Neural progenitor cell (in vitro differentiated cells): Measurements from ENCODE around the gene ADAD1. TPM values are rescaled to one million over a fixed set of nuclear protein-coding genes. Genes with fewer than 3 reads are reported as not detected.
A peak's percentile ranks its signal among the peaks of the same experiment; 100 is the strongest.

Experiments
- DNase-seq: peaks from one replicate; pipeline ENCODE4 v3.0.0-alpha.2; 2016; ENCODE audit warnings: low spot score
- H2AFZ ChIP-seq: fragments of 200-600 bp; sonication (generic); replicated peaks from 2 replicates; pipeline ENCODE4 v1.6.1; 2016; ENCODE audit warnings: antibody characterized with exemption
- H3F3A ChIP-seq: fragments of 200-600 bp; sonication (generic); 2 replicates; pipeline ENCODE4 v1.6.1; 2016; ENCODE audit warnings: antibody characterized with exemption, low read depth
- H3K27ac ChIP-seq: fragments of 200-600 bp; sonication (generic); 2 replicates; pipeline ENCODE4 v1.5.1; 2016; ENCODE audit warnings: mild to moderate bottlenecking
- H3K27me3 ChIP-seq: fragments of 200-600 bp; sonication (generic); 2 replicates; pipeline ENCODE4 v1.6.1; 2016; ENCODE audit warnings: mild to moderate bottlenecking, moderate library complexity
- H3K36me3 ChIP-seq: fragments of 200-600 bp; sonication (generic); 2 replicates; pipeline ENCODE4 v1.5.1; 2016
- H3K4me1 ChIP-seq: fragments of 200-600 bp; sonication (generic); 2 replicates; pipeline ENCODE4 v1.6.1; 2016; ENCODE audit warnings: mixed run types
- H3K4me2 ChIP-seq: fragments of 200-600 bp; sonication (generic); 2 replicates; pipeline ENCODE4 v1.6.1; 2016
- H3K4me3 ChIP-seq: fragments of 200-600 bp; sonication (generic); 2 replicates; pipeline ENCODE4 v1.5.1; 2016
- H3K79me2 ChIP-seq: fragments of 200-600 bp; sonication (generic); 2 replicates; pipeline ENCODE4 v1.6.1; 2016; ENCODE audit warnings: low read depth
- H3K9ac ChIP-seq: fragments of 200-600 bp; sonication (generic); 2 replicates; pipeline ENCODE4 v1.6.1; 2016
- H3K9me3 ChIP-seq: fragments of 200-600 bp; sonication (generic); 2 replicates; pipeline ENCODE4 v1.5.1; 2016; ENCODE audit warnings: low read depth
- H4K20me1 ChIP-seq: fragments of 200-600 bp; sonication (generic); 2 replicates; pipeline ENCODE4 v1.6.1; 2016; ENCODE audit warnings: low read depth
- H3K27ac Mint-ChIP-seq: 3 replicates; pipeline ENCODE4 v1.8.0; 2021; ENCODE audit warnings: mixed read lengths
- H3K27me3 Mint-ChIP-seq: 2 replicates; pipeline ENCODE4 v1.8.0; 2022; ENCODE audit warnings: low read depth, mild to moderate bottlenecking, inconsistent platforms, moderate library complexity, mixed read lengths; ENCODE audit not compliant: insufficient read depth
- H3K36me3 Mint-ChIP-seq: 3 replicates; pipeline ENCODE4 v1.8.0; 2021; ENCODE audit warnings: mixed read lengths
- H3K4me1 Mint-ChIP-seq: 3 replicates; pipeline ENCODE4 v1.8.0; 2021; ENCODE audit warnings: mixed read lengths
- H3K4me3 Mint-ChIP-seq: 3 replicates; pipeline ENCODE4 v1.8.0; 2021; ENCODE audit warnings: mild to moderate bottlenecking, moderate library complexity, mixed read lengths
- H3K9me3 Mint-ChIP-seq: 3 replicates; pipeline ENCODE4 v1.8.0; 2020; ENCODE audit warnings: mixed read lengths
- CTCF ChIP-seq: fragments of 200-600 bp; sonication (generic); IDR thresholded peaks from 2 replicates; pipeline ENCODE4 v1.5.1; 2017; ENCODE audit warnings: antibody characterized with exemption, mild to moderate bottlenecking
- EZH2 ChIP-seq: fragments of 200-600 bp; sonication (generic); IDR thresholded peaks from 2 replicates; pipeline ENCODE4 v1.6.1; 2017; ENCODE audit warnings: antibody characterized with exemption, mild to moderate bottlenecking, moderate library complexity
- EZH2phosphoT487 ChIP-seq: fragments of 200-600 bp; sonication (generic); IDR thresholded peaks from 2 replicates; pipeline ENCODE4 v1.6.1; 2017; ENCODE audit warnings: antibody characterized with exemption
- total RNA-seq: library from RNA; depleted of rRNA; stranded (reverse); fragments of >200 nt; gene quantifications from 2 replicates; pipeline ENCODE4 v1.2.3, GENCODE V29; 2015; ENCODE audit warnings: low replicate concordance

The ADAD1 gene
- total RNA-seq, 1 donor from 2014 or later, result not detected

- no peak for DNase-seq
- no peaks in the 10 kb centered on the region for H3K36me3 ChIP-seq
- no peaks in the 10 kb centered on the region for H3F3A ChIP-seq
- no peaks in the 10 kb centered on the region for H3K36me3 Mint-ChIP-seq
- H3K4me3 Mint-ChIP-seq, result no peak overlapping the region
- TF ChIP-seq EZH2phosphoT487 (no peak), CTCF (no peak), EZH2 (no peak)
- H3K27me3 ChIP-seq, result no peaks in the 10 kb centered on the region
- no peaks in the 10 kb centered on the region for H3K9me3 Mint-ChIP-seq
- H3K27ac Mint-ChIP-seq, result no peak overlapping the region
- no peak overlapping the region for H3K4me2 ChIP-seq
- H4K20me1 ChIP-seq, result no peaks in the 10 kb centered on the region
- no peaks in the 10 kb centered on the region for H3K4me1 Mint-ChIP-seq
- H3K79me2 ChIP-seq, result no peaks in the 10 kb centered on the region
- H3K4me3 ChIP-seq, result no peak overlapping the region
- no peak overlapping the region for H3K27ac ChIP-seq
- no peaks in the 10 kb centered on the region for H3K4me1 ChIP-seq
- no peak overlapping the region for H3K9ac ChIP-seq
- H3K9me3 ChIP-seq, result no peaks in the 10 kb centered on the region
- peak overlapping the region; percentile 86 for H2AFZ ChIP-seq
- no peaks in the 10 kb centered on the region for H3K27me3 Mint-ChIP-seq
These were observed 33.7 kb downstream of the ADAD1 start for GRCh38 chr4:122412547-122412946.

GRCh38 chr4:122423246-122423645 lies 44.4 kb downstream of the ADAD1 start:
- H3K36me3 Mint-ChIP-seq, result no peaks in the 10 kb centered on the region
- TF ChIP-seq EZH2phosphoT487 (no peak), EZH2 (no peak), CTCF (no peak)

GRCh38 chr4:122431351-122431750 lies 52.5 kb downstream of the ADAD1 start:
- no peak for DNase-seq
- Histone ChIP-seq H3K4me1 (no peaks in the 10 kb centered on the region), H4K20me1 (no peaks in the 10 kb centered on the region), H3K36me3 (no peaks in the 10 kb centered on the region), H2AFZ (no peak overlapping the region), H3K4me3 (no peak overlapping the region), H3K27ac (no peak overlapping the region), H3K9me3 (no peaks in the 10 kb centered on the region), H3K27me3 (no peaks in the 10 kb centered on the region), H3K79me2 (no peaks in the 10 kb centered on the region), H3K4me2 (no peak overlapping the region), H3F3A (no peaks in the 10 kb centered on the region), H3K9ac (no peak overlapping the region)
- H3K36me3 Mint-ChIP-seq, result no peaks in the 10 kb centered on the region
- no peak overlapping the region for H3K27ac Mint-ChIP-seq
- H3K9me3 Mint-ChIP-seq, result no peaks in the 10 kb centered on the region
- no peak overlapping the region for H3K4me3 Mint-ChIP-seq
- H3K27me3 Mint-ChIP-seq, result no peaks in the 10 kb centered on the region
- TF ChIP-seq CTCF (no peak), EZH2 (no peak), EZH2phosphoT487 (no peak)
- no peaks in the 10 kb centered on the region for H3K4me1 Mint-ChIP-seq

More at GRCh38 chr4:122423246-122423645, 44.4 kb downstream of the ADAD1 start:
- H3K27me3 Mint-ChIP-seq, result no peaks in the 10 kb centered on the region
- no peaks in the 10 kb centered on the region for H3K9me3 ChIP-seq
- H3K4me3 Mint-ChIP-seq, result no peak overlapping the region
- no peak overlapping the region for H3K27ac ChIP-seq
- no peak overlapping the region for H3K4me3 ChIP-seq
- no peaks in the 10 kb centered on the region for H3K27me3 ChIP-seq
- no peak for DNase-seq
- no peaks in the 10 kb centered on the region for H3K4me1 Mint-ChIP-seq
- no peaks in the 10 kb centered on the region for H3K4me1 ChIP-seq
- H4K20me1 ChIP-seq, result no peaks in the 10 kb centered on the region
- no peak overlapping the region for H3K4me2 ChIP-seq
- no peaks in the 10 kb centered on the region for H3K79me2 ChIP-seq
- no peaks in the 10 kb centered on the region for H3K9me3 Mint-ChIP-seq
- no peaks in the 10 kb centered on the region for H3F3A ChIP-seq
- H2AFZ ChIP-seq, result no peak overlapping the region
- no peaks in the 10 kb centered on the region for H3K36me3 ChIP-seq
- H3K9ac ChIP-seq, result no peak overlapping the region
- H3K27ac Mint-ChIP-seq, result no peak overlapping the region
